ENCODE measurements around the gene CHEK1.

CHEK1 gene

DNA sequence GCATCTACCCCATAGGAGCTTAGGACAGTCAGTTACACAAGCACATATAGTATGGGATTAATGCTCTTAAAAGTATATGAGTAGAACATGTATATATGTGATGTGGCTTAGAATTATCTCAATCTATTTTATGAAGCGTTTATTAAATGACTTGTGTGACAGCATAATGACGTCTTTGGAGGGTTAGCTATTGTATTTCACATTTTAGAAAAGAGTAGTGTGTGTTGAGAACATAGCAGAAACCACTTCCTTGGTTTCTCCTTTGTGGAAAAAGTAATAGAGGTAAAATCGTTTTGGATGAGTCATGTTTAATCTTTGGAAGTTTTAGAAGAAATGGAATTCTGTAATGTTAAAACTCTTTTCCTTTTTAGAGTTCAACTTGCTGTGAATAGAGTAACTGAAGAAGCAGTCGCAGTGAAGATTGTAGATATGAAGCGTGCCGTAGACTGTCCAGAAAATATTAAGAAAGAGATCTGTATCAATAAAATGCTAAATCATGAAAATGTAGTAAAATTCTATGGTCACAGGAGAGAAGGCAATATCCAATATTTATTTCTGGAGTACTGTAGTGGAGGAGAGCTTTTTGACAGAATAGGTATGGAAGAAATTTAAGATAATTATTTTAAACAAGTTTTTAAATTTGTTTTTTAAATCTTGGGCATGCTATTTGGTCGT, 2.4 kb downstream of the CHEK1 start:
- no peak for DNase-seq

DNA sequence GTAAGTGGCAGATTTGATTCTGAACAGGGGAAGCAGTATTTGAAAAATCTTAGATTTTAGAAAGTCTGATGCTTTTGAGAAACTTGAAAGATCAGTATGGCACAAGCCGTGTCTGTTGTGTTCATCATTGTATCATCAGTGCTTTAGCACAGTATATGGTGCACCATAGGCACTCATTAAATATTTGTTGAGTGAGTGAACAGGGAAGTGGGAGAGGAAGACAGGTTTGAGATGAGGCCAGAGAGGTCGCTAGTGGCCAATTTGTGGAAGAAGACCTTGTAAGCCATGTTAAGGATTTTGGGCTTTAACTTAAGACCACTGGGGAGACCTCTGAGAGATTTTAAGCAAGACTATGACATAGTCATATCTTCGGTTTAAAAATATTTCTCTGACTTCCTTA, 12.9 kb downstream of the CHEK1 start:
- DNase-seq: no peak

DNA sequence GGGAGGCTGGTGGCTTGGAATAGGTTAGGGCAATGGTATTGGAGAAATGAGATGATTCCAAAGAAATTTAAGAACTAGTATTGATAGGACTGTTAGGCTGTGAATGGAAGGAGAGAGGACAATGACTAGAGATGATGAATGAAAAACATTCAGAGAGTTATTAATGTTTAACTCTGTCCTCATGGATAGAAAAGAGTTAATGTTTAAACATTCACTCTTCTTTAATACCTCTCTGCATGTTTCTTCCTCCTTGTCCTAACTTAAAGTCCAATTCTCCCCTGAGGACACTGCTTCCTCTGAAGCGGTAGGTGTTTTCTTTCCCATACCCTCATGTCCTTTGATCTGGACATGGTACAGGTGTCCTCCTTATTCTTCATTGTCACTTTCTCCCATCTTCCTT, 13.4 kb downstream of the CHEK1 start:
- no peak for DNase-seq

DNA sequence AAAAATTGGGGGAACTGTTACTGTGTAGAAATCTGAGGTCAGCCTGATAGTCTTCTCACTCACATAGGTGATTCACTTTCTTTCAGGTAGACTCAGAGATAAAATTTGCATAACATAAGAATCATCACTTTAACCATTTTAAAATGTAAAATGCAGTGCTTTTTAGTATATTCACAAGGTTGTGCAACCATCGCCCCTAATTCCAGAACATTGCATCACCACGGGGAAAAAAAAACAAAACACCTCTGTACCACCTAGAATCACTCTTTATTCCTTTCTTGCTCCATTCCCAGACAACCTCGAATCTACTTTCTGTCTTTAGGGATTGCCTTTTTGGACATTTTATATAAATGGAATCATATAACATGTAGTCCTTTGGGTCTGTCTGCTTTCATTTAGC, 20.9 kb downstream of the CHEK1 start:
- no peak for DNase-seq

DNA sequence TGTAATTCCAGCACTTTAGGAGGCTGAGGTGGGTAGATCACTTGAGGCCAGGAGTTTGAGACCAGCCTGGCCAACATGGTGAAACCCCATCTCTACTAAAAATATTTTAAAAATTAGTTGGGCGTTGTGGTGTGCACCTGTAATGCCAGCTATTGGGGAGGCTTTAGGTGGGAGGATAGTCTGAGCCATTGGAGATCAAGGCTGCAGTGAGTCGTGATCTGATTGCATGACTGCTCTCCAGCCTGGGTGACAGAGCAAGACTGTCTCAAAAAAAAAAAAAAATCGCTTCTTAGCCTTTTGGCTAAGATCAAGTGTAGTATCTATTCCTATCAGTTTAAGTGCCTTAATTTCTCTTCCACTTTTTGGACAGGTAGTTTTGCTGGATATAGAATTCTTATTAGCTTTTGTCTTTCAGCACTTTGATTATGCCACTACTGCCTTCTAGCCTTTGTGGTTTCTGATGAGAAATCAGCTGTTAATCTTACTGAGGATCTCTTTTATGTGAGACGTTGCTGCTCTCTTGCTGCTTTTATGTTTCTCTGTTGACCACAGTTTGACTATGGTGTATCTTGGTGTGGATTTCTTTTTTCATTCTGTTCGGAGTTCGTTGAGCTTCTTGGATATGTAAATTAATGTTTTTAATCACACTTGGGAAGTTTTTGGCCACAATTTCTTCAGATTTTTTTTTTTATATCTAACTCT, 24.7 kb downstream of the CHEK1 start:
- no peak for DNase-seq

DNA sequence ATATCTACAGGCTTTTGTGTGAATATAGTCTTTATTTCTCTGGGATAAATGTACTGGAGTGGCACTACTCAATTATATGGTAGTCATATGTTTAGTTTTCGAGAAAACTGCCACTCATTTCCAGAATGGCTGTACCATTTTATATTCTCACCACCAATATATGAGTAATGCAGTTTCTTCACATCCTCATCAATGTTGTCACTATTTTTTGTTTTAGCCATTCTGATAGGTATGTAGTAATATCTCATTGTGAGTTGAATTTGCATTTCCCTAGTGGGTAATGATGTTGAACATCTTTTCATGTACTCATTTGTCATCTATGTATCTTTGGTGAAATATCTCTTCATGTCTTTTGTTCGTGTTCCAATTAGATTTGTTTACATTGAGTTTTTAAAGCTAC, 37.7 kb downstream of the CHEK1 start:
- no peak for DNase-seq

DNA sequence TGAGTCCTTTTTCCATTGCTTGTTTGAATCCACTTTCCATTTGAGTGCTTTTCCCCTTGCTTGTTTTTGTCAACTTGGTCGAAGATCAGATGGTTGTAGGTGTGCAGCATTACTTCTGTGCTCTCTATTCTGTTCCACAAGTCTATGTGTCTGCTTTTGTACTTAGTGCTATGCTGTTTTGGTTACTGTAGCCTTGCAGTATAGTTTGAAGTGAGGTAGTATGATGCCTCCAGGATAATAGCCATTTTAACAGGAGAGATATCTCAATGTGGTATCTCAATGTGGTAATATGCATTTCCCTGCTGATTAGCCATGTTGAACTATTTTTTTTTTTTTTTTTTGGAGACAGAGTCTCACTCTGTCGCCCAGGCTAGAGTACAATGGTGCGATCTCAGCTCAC, 38.9 kb downstream of the CHEK1 start:
- no peak for DNase-seq

DNA sequence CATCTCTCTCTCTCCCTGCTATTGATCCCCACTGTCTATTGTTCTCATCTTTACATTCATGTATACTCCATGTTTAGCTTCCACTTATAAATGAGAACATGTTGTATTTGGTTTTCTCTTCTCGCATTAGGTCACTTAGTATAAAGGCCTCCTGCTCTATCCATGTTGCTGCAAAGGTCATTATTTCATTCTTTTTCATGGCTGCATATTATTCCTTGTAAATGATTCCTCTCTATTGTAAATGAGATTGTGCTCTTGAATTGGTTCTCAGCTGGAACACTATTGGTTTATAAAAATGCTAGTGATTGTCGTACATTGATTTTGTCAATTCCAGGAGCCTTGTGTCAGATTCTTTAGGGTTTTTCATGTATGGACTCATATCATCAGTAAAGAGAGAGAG, 42.2 kb downstream of the CHEK1 start:
- DNase-seq: no peak

DNA sequence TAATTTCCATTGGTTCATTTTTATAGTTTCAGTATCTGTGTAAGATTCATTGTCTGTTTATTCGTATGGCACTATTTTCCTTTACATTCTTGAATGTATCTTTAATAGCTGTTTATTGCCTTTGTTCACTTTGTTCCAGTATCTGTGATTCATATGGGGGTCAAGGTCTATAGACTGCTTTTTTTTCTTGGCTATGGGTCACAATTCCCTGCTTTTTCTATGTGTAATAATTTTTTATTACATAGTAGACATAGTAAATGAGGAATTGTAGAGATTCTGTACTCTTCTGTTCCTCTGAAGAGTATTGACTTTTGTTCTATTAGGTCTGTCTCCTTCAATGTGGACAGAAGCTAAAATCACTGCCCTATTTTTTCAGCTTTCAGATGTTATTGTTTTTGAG, 45.2 kb downstream of the CHEK1 start:
- no peak for DNase-seq

DNA sequence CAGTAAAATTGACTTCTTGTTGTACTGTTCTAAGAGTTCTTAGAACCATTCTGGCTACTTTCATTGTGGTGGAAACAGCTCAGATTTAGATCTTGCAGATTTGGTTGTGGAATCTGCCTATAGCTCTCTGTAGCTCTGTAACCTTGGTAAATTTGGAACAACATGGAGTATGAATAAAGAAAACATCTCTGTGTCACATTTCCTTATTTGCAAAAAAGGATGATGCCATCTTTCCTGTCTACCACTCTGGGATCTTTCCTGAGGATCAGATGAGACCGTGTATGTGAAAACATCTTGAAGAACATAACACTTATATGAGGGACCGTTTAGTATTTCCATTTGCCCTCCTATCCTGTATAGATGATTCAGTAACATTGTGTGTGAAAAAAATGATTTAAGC, 46.6 kb downstream of the CHEK1 start:
- DNase-seq: no peak

DNA sequence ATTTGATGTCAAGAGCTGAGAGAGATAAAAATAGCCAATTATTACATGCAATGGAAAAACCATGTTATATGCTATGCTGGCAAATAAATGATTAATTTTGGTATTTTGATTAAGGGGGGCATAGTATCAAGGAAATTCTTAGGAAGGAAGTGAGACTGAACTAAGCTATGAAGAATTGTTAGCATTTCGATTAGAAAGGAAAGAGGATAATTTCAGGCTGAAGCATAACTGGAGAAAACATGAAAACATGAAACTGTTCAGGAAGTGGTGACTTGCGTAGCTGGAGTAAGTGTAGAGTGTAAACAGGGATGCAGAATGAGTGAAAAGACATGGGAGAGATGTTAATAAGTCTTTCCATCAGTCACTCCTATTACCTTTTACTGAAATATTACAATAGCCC, 49.2 kb downstream of the CHEK1 start:
- no peak for DNase-seq

DNA sequence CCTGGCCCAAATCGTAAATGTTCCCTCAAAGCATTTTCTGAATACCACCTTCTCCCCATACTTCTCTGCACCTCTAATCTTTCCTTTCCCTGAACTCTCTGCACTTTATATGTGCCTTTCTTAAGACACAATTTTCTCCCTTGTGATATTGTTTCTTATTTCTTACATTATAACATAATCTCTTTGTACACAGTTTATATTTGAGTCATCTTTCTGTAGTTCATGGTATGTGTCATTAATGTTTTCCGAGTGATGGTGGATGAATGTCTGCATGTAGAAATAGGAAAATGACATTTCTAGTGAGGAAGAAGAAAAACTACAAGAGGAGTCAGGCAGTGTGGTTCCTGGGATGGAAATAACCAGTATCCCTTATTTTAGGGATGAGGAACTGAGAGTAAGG, 50.2 kb downstream of the CHEK1 start:
- no peak for DNase-seq

DNA sequence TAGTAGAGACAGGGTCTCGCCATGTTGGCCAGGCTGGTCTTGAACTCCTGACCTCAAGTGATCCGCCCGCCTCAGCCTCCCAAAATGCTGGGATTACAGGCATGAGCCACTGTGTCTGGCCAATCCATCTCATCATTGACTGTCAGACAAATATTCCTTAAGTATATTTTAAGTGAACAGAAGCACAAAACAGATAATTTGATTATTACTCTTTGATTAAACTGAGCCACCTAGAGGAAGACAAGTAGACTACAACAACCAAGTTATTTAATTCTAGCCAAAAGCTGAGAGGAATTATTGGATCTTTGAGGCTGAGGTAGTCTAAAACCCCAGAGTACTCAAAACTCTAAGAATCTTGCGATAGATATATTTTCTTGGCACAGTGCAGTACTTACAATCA, 54.4 kb downstream of the CHEK1 start:
- no peak for DNase-seq

DNA sequence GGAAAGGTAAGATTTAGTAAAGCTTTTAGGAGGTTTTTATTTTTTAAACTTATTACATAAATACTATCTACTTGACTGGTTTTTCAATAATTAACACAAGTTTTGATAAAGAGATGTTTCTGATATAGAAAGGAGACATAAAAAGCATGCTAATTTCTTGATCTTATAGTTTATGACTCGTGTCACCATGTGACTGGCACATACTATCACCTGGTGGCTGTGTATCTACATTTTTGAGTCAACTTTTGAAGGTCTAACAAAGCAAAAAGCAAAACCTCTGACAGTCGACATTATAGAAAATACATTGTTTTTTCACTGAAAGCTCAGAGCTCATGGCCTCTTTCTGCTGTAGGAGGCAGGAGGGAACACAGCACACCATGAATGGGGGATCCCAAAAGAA, 54.9 kb downstream of the CHEK1 start:
- no peak for DNase-seq

DNA sequence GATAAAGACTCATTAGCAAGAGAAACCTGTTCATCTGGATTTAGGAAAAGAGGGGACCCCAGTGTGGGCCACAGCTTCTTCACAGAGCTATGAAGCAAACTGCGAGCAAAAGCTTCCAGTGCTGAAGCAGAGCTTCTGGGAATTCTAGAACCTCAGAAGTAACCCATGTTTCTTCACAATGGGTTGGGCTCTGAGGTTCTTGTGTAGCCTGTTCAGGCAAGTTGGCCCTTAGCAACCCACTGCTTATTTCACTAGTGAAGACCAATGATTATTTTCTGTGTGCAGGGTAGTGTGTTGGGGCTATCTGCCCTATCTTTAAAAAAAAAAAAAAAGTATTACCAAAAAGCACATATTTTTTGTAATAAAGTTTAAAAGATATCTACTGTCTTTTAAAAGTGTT, 55.8 kb downstream of the CHEK1 start, which contains the start of gene ACRV1:
TSS of gene ACRV1 (minus strand) at position 101 of the 400 bp plus-strand sequence. CDS start at position 34, 67 bp downstream.
- no peak for DNase-seq

DNA sequence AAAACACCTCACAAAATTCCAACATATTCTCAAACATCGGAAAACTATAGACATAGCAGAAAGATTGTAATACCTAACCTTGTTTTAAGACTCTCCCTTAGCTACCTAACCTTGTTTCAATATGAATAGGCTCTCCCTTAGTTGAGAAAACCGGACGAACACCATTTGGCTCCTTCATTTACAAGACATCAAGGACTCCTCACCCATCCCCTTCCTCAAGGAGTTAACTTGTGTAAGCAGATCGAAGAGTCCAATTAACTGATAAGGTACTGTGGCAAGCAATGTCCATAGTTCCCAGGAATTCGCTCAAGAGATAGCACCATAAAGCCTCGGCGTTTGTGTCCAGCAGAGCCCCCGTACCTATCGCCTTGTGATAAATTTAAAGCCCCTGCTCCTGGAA, 60.3 kb downstream of the CHEK1 start:
- no peak for DNase-seq

DNA sequence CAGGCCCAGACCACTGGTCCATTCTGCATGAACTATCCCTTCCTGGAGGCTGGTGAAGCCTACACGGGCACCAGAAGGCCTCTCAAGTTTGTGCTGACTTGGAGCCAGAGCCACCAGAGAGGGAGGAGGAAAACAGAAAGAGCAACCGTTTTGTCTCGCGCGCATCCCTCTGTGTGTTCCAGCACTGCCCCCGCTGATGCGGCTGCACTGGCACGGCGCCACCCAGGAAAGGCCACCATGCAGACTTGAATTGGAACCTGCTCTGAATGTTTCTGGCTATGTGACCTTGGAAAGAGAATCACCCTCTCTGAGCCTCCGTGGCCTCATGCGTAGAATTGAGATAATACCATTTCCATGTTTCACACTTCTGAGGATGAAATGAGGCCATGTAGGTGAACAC, 63.1 kb downstream of the CHEK1 start:
- no peak for DNase-seq

DNA sequence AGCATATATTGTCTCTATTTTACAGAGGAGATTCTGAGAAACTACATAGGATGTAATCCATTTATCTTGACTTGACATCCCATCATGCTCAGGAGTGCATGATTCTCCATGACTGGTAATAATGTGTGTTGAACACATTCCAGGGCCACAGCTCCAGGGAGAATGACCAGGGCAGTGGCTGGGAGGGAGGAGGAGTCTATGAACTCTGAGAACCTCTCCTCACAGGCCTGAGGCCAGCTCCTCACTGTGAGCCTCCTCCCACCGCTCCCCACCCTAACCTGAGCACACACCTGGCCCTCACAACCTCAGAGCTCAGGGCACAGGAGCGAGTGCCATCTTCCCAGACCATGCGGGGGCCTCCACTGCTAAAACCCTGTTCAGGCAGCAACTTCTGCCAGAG, 63.7 kb downstream of the CHEK1 start:
- DNase-seq: no peak

DNA sequence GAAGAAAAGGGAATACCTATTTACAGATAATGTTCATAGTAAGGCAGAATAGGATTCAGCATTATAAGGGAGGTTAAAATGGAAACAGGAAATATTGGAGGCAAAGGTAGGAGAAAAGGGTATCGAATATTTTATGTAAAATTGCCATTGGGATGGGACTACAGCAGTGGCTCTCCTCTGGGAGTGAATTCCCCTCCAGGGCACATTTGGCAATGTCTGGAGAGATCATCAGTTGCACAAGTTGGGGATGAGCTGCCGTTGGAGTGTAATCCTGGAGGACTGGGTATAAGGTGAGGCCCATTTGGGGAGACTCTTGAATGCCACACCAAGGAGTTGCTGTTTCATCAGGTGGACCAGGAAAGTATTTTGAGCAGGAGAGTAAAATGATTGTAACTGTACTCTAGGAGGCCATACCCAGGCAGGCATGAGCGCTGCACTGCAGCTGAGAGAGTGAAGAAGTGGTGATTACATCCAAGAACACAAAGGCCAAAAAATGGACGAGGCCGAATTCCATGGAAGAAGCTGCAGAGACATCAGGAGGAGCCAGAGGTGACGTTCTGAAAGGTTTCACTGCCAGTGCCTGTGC, 64.4 kb downstream of the CHEK1 start:
- no peak for DNase-seq

DNA sequence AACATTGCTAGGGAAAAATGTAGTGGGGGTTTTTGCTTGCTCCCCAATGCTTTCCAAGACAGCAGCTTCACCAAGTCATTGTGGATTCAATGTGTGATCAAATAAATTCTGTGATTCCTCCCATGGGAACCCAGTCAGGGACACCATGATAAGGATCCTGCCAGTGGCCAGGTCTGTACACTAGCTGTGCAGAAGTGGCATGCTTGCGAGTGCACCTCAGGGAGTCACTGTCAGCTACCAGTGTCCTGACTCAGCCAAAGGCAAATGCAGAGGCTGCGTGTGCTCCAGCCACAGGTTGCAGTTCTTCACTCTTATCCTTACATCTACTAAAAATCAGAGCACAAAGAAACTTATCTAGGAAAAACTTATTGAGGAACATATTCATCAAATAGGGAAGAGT, 65.0 kb downstream of the CHEK1 start:
- DNase-seq: no peak

DNA sequence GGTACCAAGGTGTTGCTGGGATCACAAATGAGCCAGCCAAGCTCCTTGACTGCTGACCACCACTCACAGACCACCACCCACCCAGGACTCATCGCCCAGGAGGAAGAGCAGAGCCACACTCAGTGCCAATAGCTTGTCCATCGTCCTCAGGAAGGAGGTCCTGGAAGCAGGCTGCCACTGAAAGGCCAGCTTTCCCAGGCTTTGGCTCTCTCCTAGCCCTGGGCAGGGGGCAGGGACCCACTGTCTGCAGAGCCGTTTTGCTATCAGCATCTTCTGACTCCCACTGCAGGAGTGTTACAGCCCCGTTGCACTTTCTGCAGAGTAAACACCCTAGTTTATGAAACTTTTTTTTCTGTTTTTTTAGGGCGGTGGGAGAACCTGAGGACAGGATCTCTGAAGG, 67.9 kb downstream of the CHEK1 start:
- DNase-seq: no peak

DNA sequence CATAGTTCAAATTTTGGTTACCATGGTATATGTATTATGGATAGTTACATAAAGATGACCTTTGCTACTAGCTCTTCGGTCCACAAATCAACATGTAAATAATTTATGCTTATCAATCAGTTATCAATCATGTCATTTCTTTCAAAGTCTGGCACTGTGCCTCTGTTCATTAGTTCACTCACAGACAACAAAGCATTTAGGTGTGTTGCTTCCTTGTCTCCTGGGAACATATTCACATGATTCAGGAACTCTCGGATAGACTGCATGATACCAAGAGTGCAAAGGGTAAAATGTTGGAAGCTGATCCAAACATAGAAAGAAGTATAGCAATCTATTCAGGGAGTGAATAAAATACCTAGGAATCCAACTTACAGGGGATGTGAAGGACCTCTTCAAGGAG, 70.0 kb downstream of the CHEK1 start:
- no peak for DNase-seq

DNA sequence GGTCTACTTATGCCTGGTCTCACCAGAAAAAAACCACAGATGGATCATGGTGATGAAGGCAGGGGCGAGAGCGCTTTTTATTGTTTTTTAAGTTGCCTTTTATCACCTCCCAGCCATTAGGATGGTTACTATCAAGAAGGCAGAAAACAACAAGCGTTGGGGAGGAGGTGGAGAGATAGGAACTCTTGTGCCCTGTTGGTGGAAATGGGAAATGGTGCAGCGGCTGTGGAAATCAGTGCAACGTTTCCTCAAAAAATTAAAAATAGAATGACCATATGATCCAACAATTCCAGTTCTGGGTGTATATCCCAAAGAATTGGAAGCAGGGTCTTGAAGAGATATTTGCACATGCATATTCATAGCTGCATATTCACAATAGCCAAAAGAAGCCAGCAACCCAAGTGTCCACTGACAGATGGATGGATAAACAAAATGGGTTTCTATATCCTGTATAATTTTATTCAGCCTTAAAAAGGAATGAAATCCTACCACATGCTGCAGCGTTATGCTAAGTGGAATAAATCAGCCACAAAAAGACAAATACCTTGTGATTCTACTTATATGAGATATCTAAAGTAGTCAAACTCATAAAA, 76.2 kb downstream of the CHEK1 start:
- DNase-seq: no peak
